Measurements from ENCODE around the gene PCDHB3.
"Not testable (repeated sequence)": the region's sequence is repeated elsewhere in the genome, so short reads cannot be mapped to it uniquely, and the experiment has no call there.

The PCDHB3 gene

GRCh38 chr5:141094481-141095262 is 5.6 kb upstream of the PCDHB3 start, which contains the start of gene PCDHB2:
Gene PCDHB2 (plus strand): TSS chr5:141094615. CDS start chr5:141094791, 176 bp downstream.
- TF ChIP-seq, protein P1, sequence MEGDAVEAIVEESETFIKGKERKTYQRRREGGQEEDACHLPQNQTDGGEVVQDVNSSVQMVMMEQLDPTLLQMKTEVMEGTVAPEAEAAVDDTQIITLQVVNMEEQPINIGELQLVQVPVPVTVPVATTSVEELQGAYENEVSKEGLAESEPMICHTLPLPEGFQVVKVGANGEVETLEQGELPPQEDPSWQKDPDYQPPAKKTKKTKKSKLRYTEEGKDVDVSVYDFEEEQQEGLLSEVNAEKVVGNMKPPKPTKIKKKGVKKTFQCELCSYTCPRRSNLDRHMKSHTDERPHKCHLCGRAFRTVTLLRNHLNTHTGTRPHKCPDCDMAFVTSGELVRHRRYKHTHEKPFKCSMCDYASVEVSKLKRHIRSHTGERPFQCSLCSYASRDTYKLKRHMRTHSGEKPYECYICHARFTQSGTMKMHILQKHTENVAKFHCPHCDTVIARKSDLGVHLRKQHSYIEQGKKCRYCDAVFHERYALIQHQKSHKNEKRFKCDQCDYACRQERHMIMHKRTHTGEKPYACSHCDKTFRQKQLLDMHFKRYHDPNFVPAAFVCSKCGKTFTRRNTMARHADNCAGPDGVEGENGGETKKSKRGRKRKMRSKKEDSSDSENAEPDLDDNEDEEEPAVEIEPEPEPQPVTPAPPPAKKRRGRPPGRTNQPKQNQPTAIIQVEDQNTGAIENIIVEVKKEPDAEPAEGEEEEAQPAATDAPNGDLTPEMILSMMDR (IDR thresholded peaks at IDR 0.05; ENCODE audit: insufficient read depth, low read depth, low read length, missing control alignments) = no peak
- H3K4me3 ChIP-seq (ENCODE audit: low read length) = no peak within 1 kb of the TSS
- DNase-seq (ENCODE audit: low read depth) = peak; percentile 23

GRCh38 chr5:141095263-141095641 is 5.0 kb upstream of the PCDHB3 start:
- DNase-seq (ENCODE audit: low read depth) = no peak
- TF ChIP-seq, protein P1 (IDR thresholded peaks at IDR 0.05; ENCODE audit: insufficient read depth, low read depth, low read length, missing control alignments) = no peak
- no peak overlapping the region for H3K4me3 ChIP-seq (ENCODE audit: low read length)

GRCh38 chr5:141096181-141096580 is 4.1 kb upstream of the PCDHB3 start:
- H3K4me3 ChIP-seq (ENCODE audit: low read length); DNase-seq (ENCODE audit: low read depth): not testable (repeated sequence)

DNA sequence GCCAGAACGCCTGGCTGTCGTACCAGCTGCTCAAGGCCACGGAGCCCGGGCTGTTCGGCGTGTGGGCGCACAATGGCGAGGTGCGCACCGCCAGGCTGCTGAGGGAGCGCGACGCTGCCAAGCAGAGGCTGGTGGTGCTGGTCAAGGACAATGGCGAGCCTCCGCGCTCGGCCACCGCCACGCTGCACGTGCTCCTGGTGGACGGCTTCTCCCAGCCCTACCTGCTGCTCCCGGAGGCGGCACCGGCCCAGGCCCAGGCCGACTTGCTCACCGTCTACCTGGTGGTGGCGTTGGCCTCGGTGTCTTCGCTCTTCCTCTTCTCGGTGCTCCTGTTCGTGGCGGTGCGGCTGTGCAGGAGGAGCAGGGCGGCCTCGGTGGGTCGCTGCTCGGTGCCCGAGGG is 3.7 kb upstream of the PCDHB3 start:
- H3K4me3 ChIP-seq (ENCODE audit: low read length); DNase-seq (ENCODE audit: low read depth): not testable (repeated sequence)

GRCh38 chr5:141101059-141101458 is 786 bp downstream of the PCDHB3 start:
- no peak overlapping the region for H3K4me3 ChIP-seq (ENCODE audit: low read length)
- TF ChIP-seq, protein P1 (IDR thresholded peaks at IDR 0.05; ENCODE audit: insufficient read depth, low read depth, low read length, missing control alignments) = no peak
- no peak for DNase-seq (ENCODE audit: low read depth)

- not testable (repeated sequence) for H3K4me3 ChIP-seq (ENCODE audit: low read length); DNase-seq (ENCODE audit: low read depth)
Observed at GRCh38 chr5:141102070-141102469, 1.8 kb downstream of the PCDHB3 start.

DNA sequence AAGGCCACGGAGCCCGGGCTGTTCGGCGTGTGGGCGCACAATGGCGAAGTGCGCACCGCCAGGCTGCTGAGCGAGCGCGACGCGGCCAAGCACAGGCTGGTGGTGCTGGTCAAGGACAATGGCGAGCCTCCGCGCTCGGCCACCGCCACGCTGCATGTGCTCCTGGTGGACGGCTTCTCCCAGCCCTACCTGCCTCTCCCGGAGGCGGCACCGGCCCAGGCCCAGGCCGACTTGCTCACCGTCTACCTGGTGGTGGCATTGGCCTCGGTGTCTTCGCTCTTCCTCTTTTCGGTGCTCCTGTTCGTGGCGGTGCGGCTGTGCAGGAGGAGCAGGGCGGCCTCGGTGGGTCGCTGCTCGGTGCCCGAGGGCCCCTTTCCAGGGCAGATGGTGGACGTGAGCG is 2.2 kb downstream of the PCDHB3 start:
- not testable (repeated sequence) for H3K4me3 ChIP-seq (ENCODE audit: low read length); DNase-seq (ENCODE audit: low read depth)

DNA sequence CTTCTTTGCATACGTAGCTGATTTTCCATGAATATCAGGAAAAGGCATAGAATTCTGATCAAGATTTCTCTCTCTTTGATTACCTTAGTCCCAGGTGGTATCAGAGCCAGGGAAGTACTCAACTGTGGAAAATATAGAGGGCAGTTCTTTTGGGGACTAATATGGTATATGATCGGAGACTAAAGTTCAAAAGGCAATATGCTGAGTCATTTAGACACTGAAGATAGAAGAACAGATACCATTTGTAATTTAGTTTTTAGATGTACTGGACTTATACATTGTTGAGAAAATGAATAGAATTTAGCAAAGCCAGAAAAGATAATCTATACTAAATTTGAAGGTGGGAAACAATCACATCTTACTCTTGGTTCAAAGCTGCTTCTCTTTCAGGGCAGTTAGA is 5.1 kb downstream of the PCDHB3 start:
- no peak overlapping the region for H3K4me3 ChIP-seq (ENCODE audit: low read length)
- DNase-seq (ENCODE audit: low read depth) = no peak
- TF ChIP-seq, protein P1 (IDR thresholded peaks at IDR 0.05; ENCODE audit: insufficient read depth, low read depth, low read length, missing control alignments) = no peak

- no peak for DNase-seq (ENCODE audit: low read depth)
- TF ChIP-seq, protein P1 (IDR thresholded peaks at IDR 0.05; ENCODE audit: insufficient read depth, low read depth, low read length, missing control alignments) = no peak
- no peak overlapping the region for H3K4me3 ChIP-seq (ENCODE audit: low read length)
Observed at GRCh38 chr5:141119250-141119649, 19.0 kb downstream of the PCDHB3 start.

Data from epithelial cell of esophagus (primary cell).